Neutrophil (primary cell): ENCODE data around the gene HNRNPUL2.

ENCODE experiments used
- H3K27ac ChIP-seq: fragments of 200-600 bp; sonication (generic); 2 replicates; pipeline ENCODE4 v1.5.1; 2016; ENCODE audit warnings: mild to moderate bottlenecking, moderate library complexity
- H3K27me3 ChIP-seq: fragments of 200-600 bp; sonication (generic); 2 replicates; pipeline ENCODE4 v1.6.0; 2016; ENCODE audit warnings: mild to moderate bottlenecking
- H3K36me3 ChIP-seq: fragments of 200-600 bp; sonication (generic); 2 replicates; pipeline ENCODE4 v1.5.1; 2017
- H3K4me1 ChIP-seq, 2 experiments: fragments of 200-600 bp in 1 of 2; sonication (generic) in 1 of 2; 1 replicate in 1 of 2; 2 replicates in 1 of 2; pipeline versions ENCODE4 v1.5.1 to v1.6.1; 2013 to 2016; ENCODE audit warnings: low read depth in 1 of 2, low read length in 1 of 2, mild to moderate bottlenecking in 1 of 2, moderate library complexity in 1 of 2; ENCODE audit not compliant: control insufficient read depth in 1 of 2, insufficient read depth in 1 of 2
- H3K4me3 ChIP-seq, 2 experiments: fragments of 200-600 bp in 1 of 2; sonication (generic) in 1 of 2; 1 replicate in 1 of 2; 2 replicates in 1 of 2; pipeline ENCODE4 v1.5.1; 2013 to 2016; ENCODE audit warnings: low read depth in 1 of 2, low read length in 1 of 2, mild to moderate bottlenecking in 1 of 2, moderate library complexity in 1 of 2
- H3K9me3 ChIP-seq: fragments of 200-600 bp; sonication (generic); 2 replicates; pipeline ENCODE4 v1.5.1; 2016
- CTCF ChIP-seq: fragments of 200-600 bp; sonication (generic); IDR thresholded peaks from 2 replicates; pipeline ENCODE4 v1.5.1; 2016; ENCODE audit warnings: antibody characterized with exemption

The HNRNPUL2 gene

GRCh38 chr11:62673196-62673525, 54.1 kb downstream of the HNRNPUL2 start:
- Histone ChIP-seq H3K27ac (no peak overlapping the region), H3K4me3 (no peak overlapping the region), H3K9me3 (no peaks in the 10 kb centered on the region), H3K4me1 (peaks cover 31% of the 10 kb centered on the region in 2 experiments), H3K27me3 (no peaks in the 10 kb centered on the region), H3K36me3 (peaks cover 51% of the 10 kb centered on the region)
- TF ChIP-seq CTCF, result no peak

- TF ChIP-seq CTCF, result no peak
- Histone ChIP-seq H3K36me3 (peaks cover 38% of the 10 kb centered on the region), H3K27me3 (no peaks in the 10 kb centered on the region), H3K27ac (peak within 1 kb of the TSS; percentile 82), H3K9me3 (no peaks in the 10 kb centered on the region), H3K4me1 (peaks cover 22 to 29% of the 10 kb centered on the region in 2 experiments), H3K4me3 (peak within 1 kb of the TSS; percentile 79 to 87)
These were observed 55.5 kb downstream of the HNRNPUL2 start, which contains the start of the genes LBHD1 and UQCC3 for GRCh38 chr11:62671608-62672389. Gene LBHD1, minus strand, starts transcription at chr11:62672267. Its CDS starts 2,236 bp downstream, at chr11:62670031. Gene UQCC3, plus strand, starts transcription at chr11:62671673. Its CDS starts 73 bp downstream, at chr11:62671746.

- Histone ChIP-seq H3K4me1 (peaks cover 28 to 33% of the 10 kb centered on the region in 2 experiments), H3K4me3 (peak overlapping the region; percentile 79 to 87)
These were observed 56.0 kb downstream of the HNRNPUL2 start for GRCh38 chr11:62671236-62671607.

GRCh38 chr11:62669420-62670161, 57.7 kb downstream of the HNRNPUL2 start:
- H3K9me3 ChIP-seq, result no peaks in the 10 kb centered on the region
- no peak overlapping the region for H3K27ac ChIP-seq
- H3K4me3 ChIP-seq, result no peak overlapping the region
- no peak for TF ChIP-seq CTCF
- peaks cover 37 to 38% of the 10 kb centered on the region in 2 experiments for H3K4me1 ChIP-seq
- no peaks in the 10 kb centered on the region for H3K27me3 ChIP-seq
- H3K36me3 ChIP-seq, result peaks cover 19% of the 10 kb centered on the region

More at GRCh38 chr11:62671236-62671607, 56.0 kb downstream of the HNRNPUL2 start:
- no peak for TF ChIP-seq CTCF
- Histone ChIP-seq H3K9me3 (no peaks in the 10 kb centered on the region), H3K27ac (peak overlapping the region; percentile 82), H3K27me3 (no peaks in the 10 kb centered on the region), H3K36me3 (peaks cover 33% of the 10 kb centered on the region)

GRCh38 chr11:62667460-62667859, 59.8 kb downstream of the HNRNPUL2 start:
- Histone ChIP-seq H3K27me3 (no peaks in the 10 kb centered on the region), H3K4me1 (peaks cover 34 to 39% of the 10 kb centered on the region in 2 experiments), H3K36me3 (peaks cover 10% of the 10 kb centered on the region), H3K4me3 (no peak overlapping the region), H3K9me3 (no peaks in the 10 kb centered on the region), H3K27ac (no peak overlapping the region)
- no peak for TF ChIP-seq CTCF
